COLO668 (cell line): ENCODE data around the gene GIMAP5.
A peak's percentile ranks its signal among the peaks of the same experiment; 100 is the strongest.

Source experiments
- DNase-seq: peaks from one replicate; lab custom pipeline; 2025; ENCODE audit not compliant: unreplicated experiment; lab: John Stamatoyannopoulos, UW

Gene GIMAP5

DNA sequence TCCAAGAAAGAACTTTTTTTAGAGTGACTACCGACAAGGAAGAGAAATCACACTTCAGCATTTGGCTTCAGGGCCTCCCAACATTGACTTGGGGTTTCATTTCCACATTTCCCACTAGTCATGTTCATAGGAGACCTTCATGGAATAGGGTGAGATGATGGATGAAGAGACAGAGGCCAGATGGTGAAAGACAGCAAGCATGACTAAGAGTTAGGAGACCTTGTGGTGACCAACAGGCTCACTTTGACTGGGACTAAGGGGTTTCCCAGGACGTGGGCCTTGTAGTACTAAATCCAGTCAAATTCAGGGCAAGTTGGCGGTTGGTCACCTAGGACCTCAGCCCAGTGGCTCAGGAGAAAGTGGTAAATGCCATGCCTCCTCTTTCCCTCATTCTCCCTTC lies 3.0 kb upstream of the GIMAP5 start:
- DNase-seq: no peak

DNA sequence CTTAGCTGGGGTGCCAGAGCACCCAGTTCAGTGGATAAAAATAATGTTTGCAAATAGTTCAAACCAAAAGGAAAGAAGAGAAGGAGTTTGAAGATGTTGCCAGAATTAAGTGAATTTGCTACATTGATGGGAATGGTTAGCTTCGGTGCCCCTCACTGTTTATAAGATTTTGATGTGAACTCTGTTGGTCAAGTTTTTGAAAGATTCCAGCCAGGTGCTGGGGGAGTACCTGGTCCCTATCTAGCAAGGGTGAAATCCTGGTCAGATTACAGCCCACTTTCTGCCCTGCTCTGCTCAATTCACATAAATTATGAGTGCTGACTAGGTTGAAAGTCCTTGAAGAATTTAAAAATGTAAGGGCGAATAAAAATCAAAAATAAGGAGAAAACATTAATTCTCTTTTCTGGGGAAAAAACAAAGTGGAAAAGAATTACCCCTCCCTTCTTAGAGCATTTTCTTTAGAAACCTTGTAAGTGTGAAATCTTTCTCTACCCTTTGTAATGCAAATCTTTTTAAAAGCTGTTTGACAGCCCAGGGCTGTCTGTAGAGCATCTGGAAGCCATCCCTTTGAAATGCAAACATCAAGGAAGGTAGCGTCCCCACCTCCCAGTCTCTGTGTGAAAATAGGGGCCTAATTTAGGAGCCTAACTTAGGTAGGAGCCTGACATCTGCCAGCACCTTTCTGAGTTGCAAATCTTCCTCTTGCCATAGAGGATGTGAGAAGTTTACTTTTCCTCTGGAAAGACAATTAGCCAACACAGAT lies 1.4 kb upstream of the GIMAP5 start:
- DNase-seq: peak; percentile 47

DNA sequence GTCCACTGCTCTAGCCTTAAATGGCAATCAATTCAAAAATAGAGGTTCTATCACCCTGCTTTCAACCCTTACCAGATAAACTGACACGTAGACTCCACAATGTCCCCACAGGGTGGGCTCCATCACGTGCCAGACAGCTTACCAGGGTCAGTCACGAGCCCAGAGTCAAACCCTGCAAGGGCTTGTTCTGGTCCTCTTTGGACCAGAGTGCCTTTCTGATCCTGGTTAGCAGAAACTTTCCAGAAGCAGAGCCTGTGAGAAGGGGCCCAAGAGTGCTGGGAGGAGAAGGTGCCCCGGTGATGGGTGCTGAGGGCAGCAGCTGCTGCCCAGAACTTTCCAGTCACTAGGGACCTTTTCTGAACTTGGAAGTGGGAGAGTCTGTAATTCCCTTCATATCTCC lies 354 bp upstream of the GIMAP5 start:
- no peak for DNase-seq

DNA sequence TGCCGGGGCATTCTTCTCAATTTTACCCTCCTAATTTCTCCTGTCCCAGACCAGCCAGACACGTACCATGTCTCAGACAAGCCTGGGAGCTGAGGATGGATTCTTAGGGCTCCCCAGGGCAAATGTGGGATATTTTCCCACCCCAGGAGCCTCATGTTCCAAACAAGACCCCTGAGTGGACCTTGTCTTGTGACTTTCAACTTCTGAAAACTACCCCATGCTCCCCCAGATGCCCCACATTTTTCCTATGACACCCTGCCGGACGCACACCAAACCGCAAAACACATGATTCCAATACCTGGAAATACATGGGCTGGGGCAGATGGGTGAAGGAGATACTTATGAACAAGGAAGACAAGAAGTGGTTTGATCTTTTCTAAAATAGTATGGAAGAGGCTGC lies 874 bp downstream of the GIMAP5 start:
- no peak for DNase-seq

DNA sequence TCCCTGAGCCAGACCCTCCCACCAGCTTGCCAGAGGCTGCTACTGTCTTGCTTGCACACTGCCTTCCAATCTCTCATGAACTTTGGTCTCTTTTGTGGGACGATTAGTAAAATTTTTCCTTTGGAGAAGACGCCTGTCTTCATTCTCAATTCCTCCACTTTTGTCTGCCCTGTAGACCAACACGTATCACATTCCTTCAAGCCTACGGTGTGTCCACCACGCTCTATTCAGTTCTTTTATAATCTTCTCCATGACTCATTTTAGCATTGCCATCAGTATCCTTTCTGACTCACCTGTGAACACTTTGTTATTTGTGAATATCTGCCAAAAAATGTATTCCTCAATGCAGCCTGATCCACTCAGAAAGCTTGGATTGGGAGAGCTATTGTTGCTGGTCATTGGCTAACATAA lies 1.4 kb downstream of the GIMAP5 start:
- no peak for DNase-seq

DNA sequence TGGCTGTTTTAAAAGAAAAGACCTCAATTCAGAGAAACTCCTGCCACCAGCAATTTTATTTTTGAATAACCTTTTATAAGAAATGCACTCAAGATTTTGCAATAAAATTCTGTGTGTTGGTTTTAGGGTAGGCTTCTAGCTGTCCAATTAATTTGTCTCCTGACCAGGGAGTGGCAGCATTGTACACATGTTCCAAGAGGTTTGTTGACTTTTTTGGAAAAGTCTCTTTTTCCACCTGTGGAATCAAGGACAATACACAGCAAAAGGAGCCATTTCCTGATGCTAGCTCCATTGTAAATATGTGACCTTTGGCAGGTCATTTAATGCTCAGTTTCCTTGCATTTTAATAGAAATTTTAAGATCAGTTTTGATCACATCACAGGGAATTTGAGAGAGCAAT lies 1.8 kb downstream of the GIMAP5 start:
- DNase-seq: no peak

DNA sequence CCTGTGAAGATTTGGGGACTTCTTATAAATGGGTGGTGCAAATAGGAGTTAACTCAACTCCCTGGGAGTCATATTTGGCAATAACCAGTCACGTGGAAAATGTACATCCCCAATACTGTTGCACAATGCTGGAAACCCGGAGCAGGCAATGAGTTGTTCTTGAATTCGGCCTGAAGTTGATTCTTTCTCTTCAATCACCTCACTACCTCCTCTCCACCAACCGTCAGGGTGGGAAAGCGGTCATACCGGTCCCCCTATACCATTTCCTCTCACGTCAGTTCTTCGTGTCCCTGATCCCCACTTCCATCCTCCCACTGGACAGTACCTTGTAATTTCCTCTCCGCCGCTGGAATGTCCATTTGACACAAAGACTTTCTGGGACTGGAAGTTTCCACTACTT lies 2.8 kb downstream of the GIMAP5 start:
- DNase-seq: no peak

DNA sequence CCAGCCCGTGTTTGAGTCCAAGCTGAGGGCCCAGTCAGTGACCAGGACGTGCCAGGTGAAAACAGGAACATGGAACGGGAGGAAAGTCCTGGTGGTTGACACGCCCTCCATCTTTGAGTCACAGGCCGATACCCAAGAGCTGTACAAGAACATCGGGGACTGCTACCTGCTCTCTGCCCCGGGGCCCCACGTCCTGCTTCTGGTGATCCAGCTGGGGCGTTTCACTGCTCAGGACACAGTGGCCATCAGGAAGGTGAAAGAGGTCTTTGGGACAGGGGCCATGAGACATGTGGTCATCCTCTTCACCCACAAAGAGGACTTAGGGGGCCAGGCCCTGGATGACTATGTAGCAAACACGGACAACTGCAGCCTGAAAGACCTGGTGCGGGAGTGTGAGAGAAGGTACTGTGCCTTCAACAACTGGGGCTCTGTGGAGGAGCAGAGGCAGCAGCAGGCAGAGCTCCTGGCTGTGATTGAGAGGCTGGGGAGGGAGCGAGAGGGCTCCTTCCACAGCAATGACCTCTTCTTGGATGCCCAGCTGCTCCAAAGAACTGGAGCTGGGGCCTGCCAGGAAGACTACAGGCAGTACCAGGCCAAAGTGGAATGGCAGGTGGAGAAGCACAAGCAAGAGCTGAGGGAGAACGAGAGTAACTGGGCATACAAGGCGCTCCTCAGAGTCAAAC lies 5.2 kb downstream of the GIMAP5 start:
- DNase-seq: no peak

DNA sequence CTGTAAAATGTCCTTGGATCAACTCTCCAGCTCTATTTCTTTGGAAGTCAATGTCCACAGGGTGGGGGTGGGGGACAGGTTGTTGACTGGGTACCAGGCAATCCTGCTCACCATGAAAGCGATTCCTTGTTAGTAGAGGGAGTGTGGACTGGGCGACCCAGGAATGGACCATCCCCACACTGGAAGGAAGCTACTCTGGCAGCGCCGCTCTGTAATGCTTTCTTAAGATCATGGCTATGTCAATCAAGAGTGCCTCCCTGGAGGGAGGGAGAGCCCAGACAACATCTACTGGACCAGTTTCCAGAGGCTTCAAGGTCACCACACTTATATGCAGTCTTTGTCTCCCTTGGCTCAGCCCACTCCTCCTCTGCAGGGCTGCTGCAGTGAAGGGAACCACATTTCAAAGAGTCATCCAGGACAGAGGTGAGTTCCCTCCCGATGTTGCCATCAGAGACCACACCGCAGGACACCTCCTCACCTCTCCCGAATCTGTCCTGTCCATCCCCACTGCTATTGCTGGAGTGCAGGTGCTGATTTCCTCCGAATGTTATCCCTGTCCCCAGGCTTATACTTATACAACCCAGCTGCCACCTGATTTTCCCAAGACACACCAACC lies 6.9 kb downstream of the GIMAP5 start:
- no peak for DNase-seq

DNA sequence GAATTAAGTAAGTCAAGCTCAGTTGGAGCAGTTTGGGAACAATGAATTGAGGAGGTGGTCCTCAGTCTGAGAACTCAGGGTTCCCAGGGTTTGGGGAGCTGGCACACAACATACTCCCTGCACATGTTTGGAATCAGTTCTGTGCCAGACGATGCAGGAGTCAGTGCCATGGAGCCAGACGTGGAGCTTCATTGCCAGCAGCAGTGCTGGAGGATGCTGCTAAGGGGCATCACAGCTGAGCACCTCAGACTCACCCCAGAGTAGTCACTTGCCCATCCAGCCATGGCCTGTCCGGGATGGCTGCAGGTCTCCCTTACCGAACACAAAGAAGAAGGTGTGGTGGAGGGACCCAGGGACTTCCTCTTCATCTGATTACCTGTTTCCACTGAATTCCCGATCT lies 7.9 kb downstream of the GIMAP5 start:
- DNase-seq: no peak

DNA sequence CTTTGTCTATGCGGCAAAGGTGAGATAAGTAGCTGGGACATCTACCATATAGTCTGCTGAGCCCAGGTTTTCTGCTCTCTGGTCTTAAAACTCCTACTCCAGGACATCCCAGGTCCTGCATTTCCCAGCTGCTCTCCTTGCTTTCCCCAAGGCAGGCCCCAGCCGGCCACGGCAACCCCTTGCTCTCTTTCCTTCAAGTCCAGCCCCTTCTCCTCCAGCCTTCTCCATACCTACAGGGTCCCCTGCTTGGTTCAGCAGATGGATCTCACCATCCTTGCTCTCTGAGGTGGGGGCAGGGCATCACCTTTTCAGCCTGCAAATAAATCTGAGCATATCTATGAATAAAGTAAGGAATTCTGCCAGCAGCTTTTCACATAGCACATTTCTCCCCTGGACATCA lies 8.7 kb downstream of the GIMAP5 start:
- DNase-seq: no peak

DNA sequence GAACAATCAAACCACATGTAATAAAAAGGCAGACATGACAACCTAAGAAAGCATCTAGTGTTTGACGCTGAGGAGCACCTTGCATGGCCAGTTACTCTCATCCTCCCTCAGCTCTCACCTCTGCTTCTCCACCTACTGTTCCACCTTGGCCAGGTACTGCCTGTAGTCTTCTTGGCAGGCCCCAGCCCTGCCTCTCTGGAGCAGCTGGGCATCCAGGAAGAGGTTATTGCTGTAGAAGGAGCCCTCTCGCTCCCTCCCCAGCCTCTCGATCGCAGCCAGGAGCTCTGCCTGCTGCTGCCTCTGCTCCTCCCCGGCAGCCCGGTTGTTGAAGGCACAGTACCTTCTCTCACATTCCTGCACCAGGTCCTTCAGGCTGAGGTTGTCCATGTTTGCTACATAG lies 9.7 kb downstream of the GIMAP5 start:
- DNase-seq: no peak

DNA sequence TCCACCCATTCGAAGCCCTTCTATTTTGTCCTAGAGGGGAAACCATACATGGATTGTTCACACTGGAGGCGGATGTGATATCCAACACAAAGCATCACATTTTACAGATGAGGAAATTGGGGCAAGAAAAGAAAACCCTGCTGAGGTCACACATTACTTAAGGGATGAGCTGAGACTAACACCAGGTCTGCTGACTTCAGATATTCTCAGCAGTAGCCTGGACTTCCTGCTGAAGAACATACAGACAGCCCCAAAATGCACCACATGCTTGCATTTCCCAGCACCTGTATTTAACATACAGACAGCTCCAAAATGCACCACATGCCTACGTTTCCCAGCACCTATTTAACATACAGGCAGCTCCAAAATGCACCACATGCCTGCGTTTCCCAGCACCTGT lies 11.2 kb downstream of the GIMAP5 start:
- no peak for DNase-seq

DNA sequence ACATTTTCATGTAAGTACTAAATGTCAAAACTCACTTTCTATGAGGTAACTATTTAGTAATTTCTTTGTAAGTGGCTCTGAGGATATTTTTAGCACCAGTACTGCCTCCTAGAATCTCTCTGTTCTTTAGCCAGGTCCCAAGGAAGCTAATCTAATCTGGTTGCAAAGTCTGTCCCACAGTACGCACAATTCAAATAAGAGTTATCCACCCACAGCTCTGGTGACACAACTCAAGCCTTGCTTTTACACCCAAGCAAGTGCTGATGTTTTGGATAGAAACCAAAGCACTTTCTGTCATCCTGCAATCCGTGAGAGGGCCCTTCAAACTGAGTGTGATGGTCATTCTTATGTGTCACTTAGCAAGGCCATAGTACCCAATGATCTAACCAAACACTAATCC lies 14.5 kb downstream of the GIMAP5 start:
- no peak for DNase-seq

DNA sequence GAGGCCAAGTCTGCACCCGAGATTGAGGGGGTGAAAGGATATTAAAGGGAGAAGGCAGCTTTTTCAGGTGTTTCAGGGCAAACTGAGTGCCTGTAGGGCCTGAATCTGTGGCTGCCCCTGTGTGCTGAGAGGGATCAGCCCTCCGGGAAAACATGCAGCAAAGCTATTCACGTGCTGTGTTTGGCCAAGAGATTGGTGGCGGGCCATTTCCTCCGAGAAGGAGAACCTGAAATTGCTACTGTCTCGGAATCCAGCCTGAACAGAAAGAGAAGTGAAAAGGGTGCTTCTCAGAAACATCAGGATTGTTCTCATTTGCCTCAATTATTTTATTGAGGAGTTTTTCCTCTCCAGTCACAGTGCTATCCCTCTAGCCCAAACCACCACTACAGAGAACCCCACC lies 16.0 kb downstream of the GIMAP5 start:
- no peak for DNase-seq

DNA sequence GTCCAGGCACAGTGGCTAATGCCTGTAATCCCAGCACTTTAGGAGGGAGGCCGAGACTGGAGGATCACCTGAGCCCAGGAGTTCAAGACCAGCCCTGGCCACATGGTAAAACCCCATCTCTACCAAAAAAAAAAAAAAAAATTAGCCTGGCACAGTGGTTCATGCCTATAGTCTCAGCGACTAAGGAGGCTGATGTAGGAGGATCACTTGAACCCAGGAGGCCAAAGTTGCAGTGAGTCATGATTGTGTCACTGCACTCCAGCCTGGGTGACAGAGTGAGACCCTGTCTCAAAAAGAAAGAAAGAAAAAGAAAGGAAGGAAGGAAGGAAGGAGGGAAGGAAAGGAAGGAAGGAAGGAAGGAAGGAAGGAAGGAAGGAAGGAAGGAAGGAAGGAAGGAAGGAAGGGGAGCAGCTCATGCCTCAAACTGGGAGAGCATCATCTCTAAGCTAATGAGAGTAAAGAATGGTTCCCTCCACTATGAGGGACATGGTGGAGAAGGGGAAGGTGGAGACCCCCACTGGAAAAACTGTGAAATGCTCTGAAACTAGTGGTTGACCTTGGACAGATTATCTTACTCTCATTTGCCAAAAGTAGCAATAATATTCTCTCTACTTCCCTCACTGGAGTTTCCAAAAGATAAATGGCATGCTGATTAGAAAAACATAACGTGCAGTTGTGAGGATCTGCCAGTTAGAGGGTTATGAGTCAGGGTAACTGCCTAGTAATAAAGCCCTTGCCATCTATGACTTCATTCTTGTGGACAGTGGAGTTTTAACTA lies 16.8 kb downstream of the GIMAP5 start:
- DNase-seq: no peak

DNA sequence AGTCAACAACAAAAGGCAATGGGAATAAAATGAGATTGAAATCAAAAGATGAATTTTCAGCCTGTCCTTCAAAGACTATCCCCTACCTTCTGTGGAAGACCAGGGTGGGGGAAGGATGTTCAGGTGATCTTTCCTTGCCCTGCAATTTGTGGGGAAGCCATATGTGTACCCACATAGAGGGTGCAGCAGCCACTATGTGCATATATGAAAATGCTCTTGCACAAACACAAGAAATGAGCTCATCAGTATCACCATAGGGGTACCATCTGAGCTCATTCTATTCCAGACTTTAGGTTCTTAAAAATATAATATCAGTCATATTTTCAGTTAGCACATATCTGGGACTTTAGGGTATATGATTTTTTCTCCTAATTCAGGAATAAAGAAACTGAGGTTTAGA lies 17.7 kb downstream of the GIMAP5 start:
- DNase-seq: no peak

DNA sequence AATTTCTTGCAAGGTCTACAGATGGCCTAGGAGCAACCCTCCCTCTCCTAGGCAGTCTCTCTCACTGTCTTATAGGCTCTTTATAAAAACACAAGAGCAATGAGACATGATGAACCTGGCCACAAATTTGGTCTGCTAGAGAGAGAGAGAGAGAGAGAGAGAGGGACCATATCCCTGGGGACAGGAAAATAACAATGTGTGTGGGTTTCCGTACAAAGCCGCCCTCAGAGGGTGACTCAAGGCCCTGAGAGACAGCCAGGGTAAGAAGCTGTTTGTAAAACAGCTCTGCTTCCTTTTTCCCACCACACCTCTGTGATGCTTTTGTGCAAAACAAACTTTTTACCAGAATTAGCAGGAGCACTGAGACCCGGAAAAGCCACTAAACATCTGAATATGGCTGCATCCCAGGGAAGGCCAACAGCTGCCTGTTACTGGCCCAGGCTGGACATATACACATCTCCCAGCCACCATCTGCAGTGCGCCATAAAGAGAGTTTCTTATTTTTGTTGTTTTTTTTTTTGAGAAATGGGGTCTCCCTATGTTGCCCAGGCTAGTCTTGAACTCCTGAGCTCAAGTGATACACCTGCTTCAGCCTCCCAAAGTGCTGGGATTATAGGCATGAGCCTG lies 18.4 kb downstream of the GIMAP5 start:
- no peak for DNase-seq

DNA sequence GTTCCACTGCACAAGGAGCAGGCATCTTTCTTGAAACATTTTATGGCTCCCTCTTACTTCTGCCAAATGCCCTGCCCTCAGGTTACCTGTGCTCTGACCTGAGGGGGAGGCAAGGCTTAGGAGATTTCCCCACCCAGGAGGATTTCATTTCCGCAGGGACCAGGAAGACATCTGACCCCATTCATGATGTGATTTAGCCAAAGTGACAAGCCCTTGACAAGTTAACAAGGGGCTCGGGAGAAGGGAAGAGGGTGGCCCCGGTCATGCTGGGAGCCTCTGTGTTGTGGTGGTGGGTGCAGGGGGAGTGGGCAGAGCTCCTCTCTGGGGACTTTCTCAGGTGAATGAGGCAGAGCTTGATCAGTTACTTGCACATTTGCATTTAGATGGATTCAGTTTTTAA lies 18.9 kb downstream of the GIMAP5 start:
- no peak for DNase-seq

DNA sequence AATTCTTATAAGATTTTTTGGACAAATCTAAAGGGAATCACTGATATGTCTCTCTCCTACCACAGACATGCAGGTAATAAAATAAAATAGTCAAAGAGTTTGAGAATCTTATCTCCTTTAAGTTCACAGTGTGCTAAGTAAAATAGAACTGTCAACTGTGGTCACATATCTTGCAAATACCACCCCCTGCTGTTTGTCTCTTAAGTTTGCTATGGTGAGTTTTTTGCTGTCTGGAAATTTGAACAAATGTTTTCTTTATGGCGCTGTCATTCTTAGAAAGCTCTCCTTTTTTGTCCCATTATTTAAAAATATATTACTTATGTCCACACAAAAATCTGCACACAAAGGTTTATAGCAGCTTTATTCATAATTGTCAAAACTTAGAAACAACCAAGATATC lies 19.6 kb downstream of the GIMAP5 start:
- DNase-seq: no peak

DNA sequence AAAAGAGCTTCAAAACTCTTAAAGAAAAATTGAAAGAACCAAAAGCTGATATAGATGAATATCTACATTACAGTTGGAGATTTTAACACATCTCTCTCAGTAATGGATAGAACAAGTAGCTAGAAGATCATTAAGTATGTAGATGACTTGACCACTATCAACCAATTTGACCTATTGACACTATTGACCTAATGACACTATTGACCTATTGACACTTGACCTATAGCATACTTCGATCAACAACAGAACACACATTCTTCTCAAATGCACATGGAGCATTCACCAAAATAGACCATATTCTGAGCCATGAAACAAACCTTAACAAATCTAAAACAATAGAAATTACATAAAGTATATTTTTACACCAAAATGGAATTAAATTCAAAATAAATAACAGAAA lies 22.3 kb downstream of the GIMAP5 start:
- no peak for DNase-seq
